Progenitor cell of endocrine pancreas (in vitro differentiated cells): ENCODE data around the gene MDP1. TPM values are rescaled to one million over a fixed set of nuclear protein-coding genes. Genes with fewer than 3 reads are reported as not detected.

Experiments
- DNase-seq: peaks from one replicate; pipeline ENCODE4 v3.0.0; 2021; ENCODE audit warnings: low spot score; ENCODE audit not compliant: unreplicated experiment
- H3K27ac Mint-ChIP-seq: 2 replicates; pipeline ENCODE4 v1.8.0; 2021; ENCODE audit warnings: mild to moderate bottlenecking, moderate library complexity, mixed read lengths
- H3K27me3 Mint-ChIP-seq: 2 replicates; pipeline ENCODE4 v1.8.0; 2021; ENCODE audit warnings: mixed read lengths
- H3K36me3 Mint-ChIP-seq: 2 replicates; pipeline ENCODE4 v1.8.0; 2022; ENCODE audit warnings: mixed read lengths; ENCODE audit not compliant: insufficient read depth
- H3K4me1 Mint-ChIP-seq: 2 replicates; pipeline ENCODE4 v1.8.0; 2021; ENCODE audit warnings: low read depth, mixed read lengths
- H3K4me3 Mint-ChIP-seq: 2 replicates; pipeline ENCODE4 v1.8.0; 2021; ENCODE audit warnings: low read depth, mild to moderate bottlenecking, moderate library complexity, mixed read lengths
- H3K9me3 Mint-ChIP-seq: 2 replicates; pipeline ENCODE4 v1.8.0; 2021; ENCODE audit warnings: low read depth, mixed read lengths
- total RNA-seq: library from RNA; stranded (reverse); gene quantifications from 2 replicates; pipeline ENCODE4 v1.2.1, GENCODE V29; 2021
- TF ChIP-seq, protein P1 (sequence below): fragments of 200-600 bp; sonication (generic); IDR thresholded peaks from one replicate; pipeline ENCODE4 v1.5.0; 2021; ENCODE audit warnings: antibody characterized with exemption, mild to moderate bottlenecking; ENCODE audit not compliant: unreplicated experiment

Gene MDP1
- total RNA-seq, 1 donor from 2014 or later, result 15.2 TPM

- TF ChIP-seq, protein P1, sequence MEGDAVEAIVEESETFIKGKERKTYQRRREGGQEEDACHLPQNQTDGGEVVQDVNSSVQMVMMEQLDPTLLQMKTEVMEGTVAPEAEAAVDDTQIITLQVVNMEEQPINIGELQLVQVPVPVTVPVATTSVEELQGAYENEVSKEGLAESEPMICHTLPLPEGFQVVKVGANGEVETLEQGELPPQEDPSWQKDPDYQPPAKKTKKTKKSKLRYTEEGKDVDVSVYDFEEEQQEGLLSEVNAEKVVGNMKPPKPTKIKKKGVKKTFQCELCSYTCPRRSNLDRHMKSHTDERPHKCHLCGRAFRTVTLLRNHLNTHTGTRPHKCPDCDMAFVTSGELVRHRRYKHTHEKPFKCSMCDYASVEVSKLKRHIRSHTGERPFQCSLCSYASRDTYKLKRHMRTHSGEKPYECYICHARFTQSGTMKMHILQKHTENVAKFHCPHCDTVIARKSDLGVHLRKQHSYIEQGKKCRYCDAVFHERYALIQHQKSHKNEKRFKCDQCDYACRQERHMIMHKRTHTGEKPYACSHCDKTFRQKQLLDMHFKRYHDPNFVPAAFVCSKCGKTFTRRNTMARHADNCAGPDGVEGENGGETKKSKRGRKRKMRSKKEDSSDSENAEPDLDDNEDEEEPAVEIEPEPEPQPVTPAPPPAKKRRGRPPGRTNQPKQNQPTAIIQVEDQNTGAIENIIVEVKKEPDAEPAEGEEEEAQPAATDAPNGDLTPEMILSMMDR, result no peak
- Mint-ChIP-seq H3K4me1 (peaks cover 22% of the 10 kb centered on the region), H3K4me3 (peak overlapping the region; percentile 89), H3K27ac (peak overlapping the region; percentile 96), H3K36me3 (peaks cover 27% of the 10 kb centered on the region), H3K27me3 (no peaks in the 10 kb centered on the region), H3K9me3 (no peaks in the 10 kb centered on the region)
- no peak for DNase-seq
Measured at GRCh38 chr14:24172261-24172860, 43.5 kb downstream of the MDP1 start.

GRCh38 chr14:24171422-24172260 is 44.2 kb downstream of the MDP1 start, which contains the start of gene REC8:
REC8 (plus strand) TSS chr14:24172080; CDS start chr14:24172553, 473 bp downstream.
- H3K27me3 Mint-ChIP-seq, result no peaks in the 10 kb centered on the region
- DNase-seq, result peak; percentile 96
- H3K36me3 Mint-ChIP-seq, result peaks cover 25% of the 10 kb centered on the region
- no peaks in the 10 kb centered on the region for H3K9me3 Mint-ChIP-seq
- H3K4me3 Mint-ChIP-seq, result peak within 1 kb of the TSS; percentile 89
- peak within 1 kb of the TSS; percentile 96 for H3K27ac Mint-ChIP-seq
- TF ChIP-seq, protein P1, result no peak
- peaks cover 19% of the 10 kb centered on the region for H3K4me1 Mint-ChIP-seq

DNA sequence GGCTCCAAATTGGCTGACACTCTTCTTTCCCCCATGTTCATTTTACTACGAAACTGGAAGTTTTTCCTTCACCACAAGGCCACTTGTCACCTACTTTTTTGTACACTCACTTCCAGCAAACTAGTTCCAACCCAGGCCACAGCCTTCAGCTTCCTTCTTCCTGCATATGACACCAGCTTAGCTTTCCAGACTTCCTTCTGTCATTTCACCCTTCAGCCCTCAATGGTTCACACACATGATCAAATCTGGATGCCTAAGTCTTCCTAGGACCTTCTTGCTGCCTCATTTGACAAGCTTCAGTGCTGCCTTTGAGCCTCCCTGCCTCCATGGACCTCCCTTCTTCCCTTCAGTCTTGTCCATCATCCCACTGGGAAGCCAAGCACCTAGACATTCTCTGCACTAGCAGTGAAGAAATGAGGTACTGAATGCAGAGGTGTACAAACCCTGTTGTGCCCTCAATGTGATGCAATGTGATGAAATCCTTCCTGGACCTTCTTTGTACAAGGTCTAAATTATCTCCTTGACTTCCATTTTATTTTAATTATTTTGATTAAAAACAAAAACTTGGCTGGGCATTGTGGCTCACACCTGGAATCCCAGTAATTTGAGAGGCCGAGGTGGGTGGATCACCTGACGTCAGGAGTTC is 48.3 kb downstream of the MDP1 start:
- no peak overlapping the region for H3K4me3 Mint-ChIP-seq
- TF ChIP-seq, protein P1, result no peak

DNA sequence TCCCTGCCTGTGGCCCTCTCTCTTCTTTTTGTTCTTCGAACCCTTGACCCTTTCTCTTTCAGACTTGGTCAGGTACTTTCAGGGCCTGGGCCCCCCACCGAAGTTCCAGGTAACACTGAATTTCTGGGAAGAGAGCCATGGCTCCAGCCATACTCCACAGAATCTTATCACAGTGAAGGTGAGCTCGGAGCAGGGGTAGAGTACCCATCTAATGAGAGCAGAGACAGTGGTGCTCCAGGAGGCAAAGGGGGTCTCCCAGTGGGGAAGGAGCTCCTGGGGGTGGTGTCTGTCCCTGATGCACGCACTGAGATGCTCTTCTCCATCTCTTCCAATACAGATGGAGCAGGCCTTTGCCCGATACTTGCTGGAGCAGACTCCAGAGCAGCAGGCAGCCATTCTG is 50.1 kb downstream of the MDP1 start:
- TF ChIP-seq, protein P1, result no peak
- DNase-seq, result no peak
- no peaks in the 10 kb centered on the region for H3K9me3 Mint-ChIP-seq
- no peaks in the 10 kb centered on the region for H3K27me3 Mint-ChIP-seq
- H3K4me1 Mint-ChIP-seq, result peaks cover 15% of the 10 kb centered on the region
- H3K27ac Mint-ChIP-seq, result no peak overlapping the region
- no peak overlapping the region for H3K4me3 Mint-ChIP-seq
- H3K36me3 Mint-ChIP-seq, result peaks cover 21% of the 10 kb centered on the region

More for the DNA sequence above, 48.3 kb downstream of the MDP1 start:
- H3K36me3 Mint-ChIP-seq, result peaks cover 21% of the 10 kb centered on the region
- peaks cover 5% of the 10 kb centered on the region for H3K4me1 Mint-ChIP-seq
- H3K27ac Mint-ChIP-seq, result peak overlapping the region; percentile 73
- no peak for DNase-seq
- H3K9me3 Mint-ChIP-seq, result no peaks in the 10 kb centered on the region
- no peaks in the 10 kb centered on the region for H3K27me3 Mint-ChIP-seq

DNA sequence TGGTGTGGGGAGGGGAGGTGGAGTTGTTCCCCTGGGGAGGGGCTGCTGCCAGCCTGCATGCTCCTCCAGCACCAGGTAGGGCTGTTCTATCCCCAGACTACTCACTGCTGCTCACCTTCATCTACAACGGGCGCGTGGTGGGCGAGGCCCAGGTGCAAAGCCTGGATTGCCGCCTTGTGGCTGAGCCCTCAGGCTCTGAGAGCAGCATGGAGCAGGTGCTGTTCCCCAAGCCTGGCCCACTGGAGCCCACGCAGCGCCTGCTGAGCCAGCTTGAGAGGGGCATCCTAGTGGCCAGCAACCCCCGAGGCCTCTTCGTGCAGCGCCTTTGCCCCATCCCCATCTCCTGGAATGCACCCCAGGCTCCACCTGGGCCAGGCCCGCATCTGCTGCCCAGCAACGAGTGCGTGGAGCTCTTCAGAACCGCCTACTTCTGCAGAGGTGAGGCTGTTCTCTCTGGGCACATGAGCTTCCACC is 51.3 kb downstream of the MDP1 start:
- Mint-ChIP-seq H3K36me3 (peaks cover 27% of the 10 kb centered on the region), H3K27me3 (no peaks in the 10 kb centered on the region), H3K4me3 (no peak overlapping the region), H3K27ac (no peak overlapping the region), H3K4me1 (peaks cover 16% of the 10 kb centered on the region), H3K9me3 (no peaks in the 10 kb centered on the region)
- TF ChIP-seq, protein P1, result no peak
- no peak for DNase-seq
